ENCODE measurements around the gene SLC39A9. TPM values are rescaled to one million over a fixed set of nuclear protein-coding genes. Genes with fewer than 3 reads are reported as not detected.

The SLC39A9 gene
- polyA plus RNA-seq, 1 donor from 2014 or later = 88.5 TPM

GRCh38 chr14:69451941-69452340, 53.4 kb downstream of the SLC39A9 start:
- H3K79me2 ChIP-seq (replicated peaks; ENCODE audit: insufficient read depth, low read length) = no peaks in the 10 kb centered on the region
- no peaks in the 10 kb centered on the region for H3F3A ChIP-seq (ENCODE audit: insufficient read depth, low read length, poor library complexity, severe bottlenecking)
- no peak overlapping the region for H3K27ac ChIP-seq (ENCODE audit: low read length)
- H4K20me1 ChIP-seq (ENCODE audit: insufficient read depth) = no peaks in the 10 kb centered on the region
- no peak overlapping the region for H2AFZ ChIP-seq (ENCODE audit: low read depth, low read length)
- peaks cover 5% of the 10 kb centered on the region for H3K36me3 ChIP-seq (ENCODE audit: insufficient read depth, low read length)
- no peak for TF ChIP-seq SMC3 (conservative IDR thresholded peaks at IDR 0.05; ENCODE audit: poor library complexity)
- no peak for TF ChIP-seq RAD21 (conservative IDR thresholded peaks at IDR 0.05)
- no peak for TF ChIP-seq POLR2AphosphoS5 (IDR thresholded peaks at IDR 0.05)
- TF ChIP-seq MXI1 (conservative IDR thresholded peaks at IDR 0.05; ENCODE audit: poor library complexity, severe bottlenecking) = no peak
- TF ChIP-seq EZH2 (IDR thresholded peaks at IDR 0.05; ENCODE audit: borderline replicate concordance, insufficient read depth, low read length, poor library complexity, severe bottlenecking) = no peak
- no peak for TF ChIP-seq REST (IDR thresholded peaks at IDR 0.05; ENCODE audit: borderline replicate concordance)
- TF ChIP-seq CTCF (IDR thresholded peaks at IDR 0.05; ENCODE audit: poor library complexity, severe bottlenecking) = no peak
- no peak for TF ChIP-seq TAF1 (IDR thresholded peaks at IDR 0.05; ENCODE audit: low read depth)
- no peak for TF ChIP-seq EP300 (conservative IDR thresholded peaks at IDR 0.05; ENCODE audit: poor library complexity, severe bottlenecking)
- no peak overlapping the region for H3K9ac ChIP-seq (ENCODE audit: low read length)
- H3K27me3 ChIP-seq (ENCODE audit: insufficient read depth, low read depth, low read length) = no peaks in the 10 kb centered on the region
- H3K9me3 ChIP-seq (ENCODE audit: low read length) = no peaks in the 10 kb centered on the region
- H3K4me3 ChIP-seq (ENCODE audit: low read length) = no peak overlapping the region
- H3K4me2 ChIP-seq (ENCODE audit: low read length) = no peak overlapping the region
- H3K9me2 ChIP-seq (ENCODE audit: insufficient read depth, low read length) = no peaks in the 10 kb centered on the region

GRCh38 chr14:69458350-69458749, 59.9 kb downstream of the SLC39A9 start:
- Histone ChIP-seq H3K27me3 (ENCODE audit: insufficient read depth, low read depth, low read length) (no peaks in the 10 kb centered on the region), H3K79me2 (replicated peaks; ENCODE audit: insufficient read depth, low read length) (no peaks in the 10 kb centered on the region), H2AFZ (ENCODE audit: low read depth, low read length) (no peak overlapping the region), H4K20me1 (ENCODE audit: insufficient read depth) (no peaks in the 10 kb centered on the region), H3K9me2 (ENCODE audit: insufficient read depth, low read length) (no peaks in the 10 kb centered on the region), H3K4me3 (ENCODE audit: low read length) (no peak overlapping the region), H3K9me3 (ENCODE audit: low read length) (no peaks in the 10 kb centered on the region), H3K4me2 (ENCODE audit: low read length) (no peak overlapping the region), H3K27ac (ENCODE audit: low read length) (no peak overlapping the region), H3F3A (ENCODE audit: insufficient read depth, low read length, poor library complexity, severe bottlenecking) (no peaks in the 10 kb centered on the region), H3K36me3 (ENCODE audit: insufficient read depth, low read length) (peaks cover 14% of the 10 kb centered on the region), H3K9ac (ENCODE audit: low read length) (no peak overlapping the region)
- TF ChIP-seq POLR2AphosphoS5 (IDR thresholded peaks at IDR 0.05) (no peak), MXI1 (conservative IDR thresholded peaks at IDR 0.05; ENCODE audit: poor library complexity, severe bottlenecking) (no peak), EZH2 (IDR thresholded peaks at IDR 0.05; ENCODE audit: borderline replicate concordance, insufficient read depth, low read length, poor library complexity, severe bottlenecking) (no peak), EP300 (conservative IDR thresholded peaks at IDR 0.05; ENCODE audit: poor library complexity, severe bottlenecking) (no peak), SMC3 (conservative IDR thresholded peaks at IDR 0.05; ENCODE audit: poor library complexity) (no peak), TAF1 (IDR thresholded peaks at IDR 0.05; ENCODE audit: low read depth) (no peak), CTCF (IDR thresholded peaks at IDR 0.05; ENCODE audit: poor library complexity, severe bottlenecking) (no peak), REST (IDR thresholded peaks at IDR 0.05; ENCODE audit: borderline replicate concordance) (no peak), RAD21 (conservative IDR thresholded peaks at IDR 0.05) (no peak)
